Activated naive CD4-positive, alpha-beta T cell treated with anti-CD3 and anti-CD28 coated beads, Interleukin-2, amount 50 U/mL, for 72 hours (primary cell): ENCODE results near the gene OR2H2. TPM values are rescaled to one million over a fixed set of nuclear protein-coding genes. Genes with fewer than 3 reads are reported as not detected.
A peak's percentile ranks its signal among the peaks of the same experiment; 100 is the strongest.

Experiments used
- ATAC-seq, 2 donors: fragments of 150-1000 bp; cut with Tn5 transposase; 2 replicates each; pipeline ENCODE4 v1.10.0; 2021; ENCODE audit warnings: mild to moderate bottlenecking in 2 of 2, moderate library complexity in 2 of 2
- DNase-seq, 2 donors: peaks; one replicate each; pipeline ENCODE4 v3.0.0; 2021 to 2022; ENCODE audit warnings: low spot score in 2 of 2
- H3K27ac Mint-ChIP-seq, 2 donors: one replicate each; pipeline ENCODE4 v1.8.0; 2022; ENCODE audit warnings: mild to moderate bottlenecking in 2 of 2, mixed read lengths in 2 of 2
- H3K36me3 Mint-ChIP-seq, 2 donors: one replicate each; pipeline ENCODE4 v1.8.0; 2022; ENCODE audit warnings: mixed read lengths in 2 of 2
- H3K9me3 Mint-ChIP-seq, 2 donors: one replicate each; pipeline ENCODE4 v1.8.0; 2022; ENCODE audit warnings: mixed read lengths in 2 of 2
- total RNA-seq, 2 donors: library from RNA; stranded (reverse); gene quantifications; one replicate each; pipeline ENCODE4 v1.2.3, GENCODE V29; 2022

The OR2H2 gene
- total RNA-seq, 2 donors from 2014 or later = not detected

- DNase-seq = no peak
- no peak for ATAC-seq
- no peaks in the 10 kb centered on the region for H3K9me3 Mint-ChIP-seq
- H3K36me3 Mint-ChIP-seq = no peaks in the 10 kb centered on the region
- H3K27ac Mint-ChIP-seq = no peak overlapping the region
Observed at GRCh38 chr6:29617782-29618554, 33.0 kb downstream of the OR2H2 start.

GRCh38 chr6:29619578-29620160 lies 34.7 kb downstream of the OR2H2 start:
- DNase-seq (no peak), ATAC-seq (no peak)
- Mint-ChIP-seq H3K27ac (peak overlapping the region in 1 of 2 donors; percentile 17), H3K9me3 (no peaks in the 10 kb centered on the region), H3K36me3 (no peaks in the 10 kb centered on the region)

- Mint-ChIP-seq H3K9me3 (no peaks in the 10 kb centered on the region), H3K36me3 (no peaks in the 10 kb centered on the region), H3K27ac (no peak overlapping the region)
- DNase-seq = no peak
- no peak for ATAC-seq
Observed at GRCh38 chr6:29620630-29621029, 35.7 kb downstream of the OR2H2 start.

- H3K27ac Mint-ChIP-seq = no peak overlapping the region
- ATAC-seq = no peak
Observed at GRCh38 chr6:29624520-29624961, 39.6 kb downstream of the OR2H2 start.

GRCh38 chr6:29625337-29625930 lies 40.5 kb downstream of the OR2H2 start:
- ATAC-seq (no peak), DNase-seq (no peak)
- H3K27ac Mint-ChIP-seq = no peak overlapping the region
- no peaks in the 10 kb centered on the region for H3K36me3 Mint-ChIP-seq
- H3K9me3 Mint-ChIP-seq = no peaks in the 10 kb centered on the region

More at GRCh38 chr6:29624520-29624961, 39.6 kb downstream of the OR2H2 start:
- DNase-seq = no peak
- Mint-ChIP-seq H3K36me3 (no peaks in the 10 kb centered on the region), H3K9me3 (no peaks in the 10 kb centered on the region)

- DNase-seq (no peak), ATAC-seq (no peak)
- no peaks in the 10 kb centered on the region for H3K36me3 Mint-ChIP-seq
- H3K27ac Mint-ChIP-seq = no peak overlapping the region
- no peaks in the 10 kb centered on the region for H3K9me3 Mint-ChIP-seq
Observed at GRCh38 chr6:29626948-29627754, 42.2 kb downstream of the OR2H2 start.

GRCh38 chr6:29627755-29628418 lies 43.0 kb downstream of the OR2H2 start:
- peak; percentile 14 to 43 for ATAC-seq
- H3K9me3 Mint-ChIP-seq = no peaks in the 10 kb centered on the region
- no peak for DNase-seq
- H3K36me3 Mint-ChIP-seq = no peaks in the 10 kb centered on the region
- H3K27ac Mint-ChIP-seq = peak overlapping the region; percentile 59 to 73

- Mint-ChIP-seq H3K27ac (peak overlapping the region; percentile 59 to 73), H3K36me3 (no peaks in the 10 kb centered on the region), H3K9me3 (no peaks in the 10 kb centered on the region)
- peak; percentile 61 to 68 for DNase-seq
- peak; percentile 56 to 60 for ATAC-seq
Observed at GRCh38 chr6:29628419-29629281, 43.7 kb downstream of the OR2H2 start.

GRCh38 chr6:29629571-29629970 lies 44.6 kb downstream of the OR2H2 start:
- no peak for DNase-seq
- no peaks in the 10 kb centered on the region for H3K36me3 Mint-ChIP-seq
- no peak overlapping the region for H3K27ac Mint-ChIP-seq
- ATAC-seq = no peak
- H3K9me3 Mint-ChIP-seq = no peaks in the 10 kb centered on the region

- no peak for DNase-seq
- Mint-ChIP-seq H3K9me3 (no peaks in the 10 kb centered on the region), H3K36me3 (no peaks in the 10 kb centered on the region), H3K27ac (no peak overlapping the region)
- no peak for ATAC-seq
Observed at GRCh38 chr6:29630315-29630714, 45.4 kb downstream of the OR2H2 start.

GRCh38 chr6:29631209-29631810 lies 46.4 kb downstream of the OR2H2 start:
- Mint-ChIP-seq H3K27ac (peak overlapping the region; percentile 73 to 83), H3K9me3 (no peaks in the 10 kb centered on the region), H3K36me3 (no peaks in the 10 kb centered on the region)
- no peak for ATAC-seq
- DNase-seq = no peak

GRCh38 chr6:29631860-29632731 lies 47.2 kb downstream of the OR2H2 start:
- Mint-ChIP-seq H3K9me3 (no peaks in the 10 kb centered on the region), H3K36me3 (no peaks in the 10 kb centered on the region), H3K27ac (peak overlapping the region; percentile 73 to 83)
- DNase-seq (peak in 1 of 2 donors; percentile 55), ATAC-seq (peak; percentile 46 to 53)

- ATAC-seq (peak; percentile 86 to 90), DNase-seq (peak; percentile 70 to 80)
- Mint-ChIP-seq H3K36me3 (no peaks in the 10 kb centered on the region), H3K27ac (peak within 1 kb of the TSS; percentile 73 to 83), H3K9me3 (no peaks in the 10 kb centered on the region)
Observed at GRCh38 chr6:29632789-29633533, 48.0 kb downstream of the OR2H2 start, which contains the start of gene GABBR1. GABBR1 (minus strand) TSS chr6:29633183; CDS start chr6:29632385, 798 bp downstream.

- no peak for ATAC-seq
- H3K27ac Mint-ChIP-seq = peak overlapping the region in 1 of 2 donors; percentile 8
- no peaks in the 10 kb centered on the region for H3K36me3 Mint-ChIP-seq
Observed at GRCh38 chr6:29633534-29633905, 48.6 kb downstream of the OR2H2 start.

More at GRCh38 chr6:29633534-29633905, 48.6 kb downstream of the OR2H2 start:
- no peak for DNase-seq
- H3K9me3 Mint-ChIP-seq = no peaks in the 10 kb centered on the region
